Measurements from ENCODE around the gene NTMT1.

NTMT1 gene

DNA sequence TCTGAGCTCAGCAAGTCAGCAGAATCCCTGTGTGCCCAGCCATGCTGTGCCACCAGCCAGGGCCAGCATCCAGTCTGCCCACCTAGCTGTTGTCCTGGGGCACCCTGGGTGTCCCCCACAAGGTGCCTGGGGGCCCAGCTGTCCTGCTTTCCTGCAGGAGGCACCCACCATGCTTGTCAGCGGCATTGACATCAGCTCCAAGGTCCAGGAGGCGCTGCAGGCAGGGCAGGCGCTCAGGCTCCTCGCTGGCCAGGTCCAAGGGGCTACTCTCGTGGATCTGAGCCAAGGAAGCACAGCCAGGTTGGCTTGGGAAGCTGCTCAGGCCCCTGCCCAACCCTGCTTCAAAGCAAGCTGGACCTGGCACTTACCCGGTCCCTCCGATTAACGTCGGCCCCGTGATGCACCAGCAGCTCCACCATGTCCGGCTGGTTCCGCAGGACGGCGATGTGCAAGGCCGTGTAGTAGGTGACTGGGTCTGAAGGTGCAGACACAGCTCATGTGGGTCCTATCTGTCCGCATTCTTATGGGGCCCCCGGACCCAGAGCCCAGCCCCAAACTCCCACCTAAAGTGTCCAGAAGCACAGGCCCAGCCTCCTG lies 13.2 kb downstream of the NTMT1 start:
- H3K4me3 ChIP-seq (ENCODE audit: low read depth, low read length), result no peak overlapping the region
- TF ChIP-seq, protein P1, sequence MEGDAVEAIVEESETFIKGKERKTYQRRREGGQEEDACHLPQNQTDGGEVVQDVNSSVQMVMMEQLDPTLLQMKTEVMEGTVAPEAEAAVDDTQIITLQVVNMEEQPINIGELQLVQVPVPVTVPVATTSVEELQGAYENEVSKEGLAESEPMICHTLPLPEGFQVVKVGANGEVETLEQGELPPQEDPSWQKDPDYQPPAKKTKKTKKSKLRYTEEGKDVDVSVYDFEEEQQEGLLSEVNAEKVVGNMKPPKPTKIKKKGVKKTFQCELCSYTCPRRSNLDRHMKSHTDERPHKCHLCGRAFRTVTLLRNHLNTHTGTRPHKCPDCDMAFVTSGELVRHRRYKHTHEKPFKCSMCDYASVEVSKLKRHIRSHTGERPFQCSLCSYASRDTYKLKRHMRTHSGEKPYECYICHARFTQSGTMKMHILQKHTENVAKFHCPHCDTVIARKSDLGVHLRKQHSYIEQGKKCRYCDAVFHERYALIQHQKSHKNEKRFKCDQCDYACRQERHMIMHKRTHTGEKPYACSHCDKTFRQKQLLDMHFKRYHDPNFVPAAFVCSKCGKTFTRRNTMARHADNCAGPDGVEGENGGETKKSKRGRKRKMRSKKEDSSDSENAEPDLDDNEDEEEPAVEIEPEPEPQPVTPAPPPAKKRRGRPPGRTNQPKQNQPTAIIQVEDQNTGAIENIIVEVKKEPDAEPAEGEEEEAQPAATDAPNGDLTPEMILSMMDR (IDR thresholded peaks at IDR 0.05; ENCODE audit: borderline replicate concordance, insufficient read depth, low read depth, low read length), result no peak

DNA sequence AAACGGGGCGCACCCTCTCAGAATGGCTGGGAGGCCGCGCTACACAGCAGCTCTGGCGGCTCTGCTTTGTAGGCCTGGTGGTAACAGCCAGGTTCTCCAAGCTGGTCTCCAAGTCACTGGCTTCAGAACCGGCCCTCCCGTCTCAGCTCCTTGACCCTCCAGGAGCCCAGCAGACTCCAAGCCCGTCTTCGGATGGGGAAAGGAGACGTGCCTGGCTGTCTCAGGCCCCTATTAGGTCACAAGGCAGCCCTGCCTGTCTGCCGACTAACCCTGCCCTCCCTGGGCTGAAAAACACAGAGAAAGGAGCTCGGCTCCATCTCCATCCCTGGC lies 13.8 kb downstream of the NTMT1 start:
- H3K4me3 ChIP-seq (ENCODE audit: low read depth, low read length), result no peak overlapping the region
- TF ChIP-seq, protein P1 (IDR thresholded peaks at IDR 0.05; ENCODE audit: borderline replicate concordance, insufficient read depth, low read depth, low read length), result no peak

DNA sequence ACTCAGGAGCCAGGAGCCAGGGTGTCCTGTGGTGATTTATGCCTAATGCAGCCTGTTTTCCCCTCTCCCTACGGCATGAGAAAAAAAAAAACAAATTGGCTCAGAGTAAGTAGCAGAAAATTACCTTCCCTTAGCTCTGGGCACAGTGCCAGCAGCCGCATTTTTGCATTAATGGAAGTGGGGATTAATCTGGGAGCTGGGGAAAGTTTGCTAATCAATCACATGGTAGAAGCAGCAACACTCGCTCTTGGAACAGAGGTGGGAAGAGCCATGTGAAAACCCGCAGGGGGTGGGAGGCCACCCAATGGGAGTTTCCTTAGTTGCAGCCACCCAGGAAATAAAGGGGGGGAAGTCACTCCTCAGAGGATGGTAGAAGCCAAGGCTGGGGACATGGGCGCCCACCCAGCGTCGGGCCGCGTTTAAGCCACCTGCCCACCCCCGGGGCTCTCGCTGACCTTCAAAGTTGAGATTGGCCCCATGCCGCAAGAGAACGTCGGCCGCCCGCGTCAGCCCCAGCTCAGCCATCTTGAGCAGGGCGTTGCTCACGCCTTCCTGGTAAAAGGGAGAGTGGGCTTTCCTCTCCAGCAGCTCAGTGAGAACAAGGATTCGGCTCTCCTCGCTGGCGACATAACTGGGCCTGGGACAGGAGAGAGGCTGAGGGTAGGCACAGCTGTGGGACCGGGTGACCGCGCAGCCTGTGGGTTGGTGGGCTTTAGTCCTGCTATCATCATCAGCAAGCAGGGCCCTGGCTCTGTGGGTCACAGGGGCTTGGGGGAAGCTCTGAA lies 14.3 kb downstream of the NTMT1 start:
- no peak overlapping the region for H3K4me3 ChIP-seq (ENCODE audit: low read depth, low read length)
- TF ChIP-seq, protein P1 (IDR thresholded peaks at IDR 0.05; ENCODE audit: borderline replicate concordance, insufficient read depth, low read depth, low read length), result no peak

DNA sequence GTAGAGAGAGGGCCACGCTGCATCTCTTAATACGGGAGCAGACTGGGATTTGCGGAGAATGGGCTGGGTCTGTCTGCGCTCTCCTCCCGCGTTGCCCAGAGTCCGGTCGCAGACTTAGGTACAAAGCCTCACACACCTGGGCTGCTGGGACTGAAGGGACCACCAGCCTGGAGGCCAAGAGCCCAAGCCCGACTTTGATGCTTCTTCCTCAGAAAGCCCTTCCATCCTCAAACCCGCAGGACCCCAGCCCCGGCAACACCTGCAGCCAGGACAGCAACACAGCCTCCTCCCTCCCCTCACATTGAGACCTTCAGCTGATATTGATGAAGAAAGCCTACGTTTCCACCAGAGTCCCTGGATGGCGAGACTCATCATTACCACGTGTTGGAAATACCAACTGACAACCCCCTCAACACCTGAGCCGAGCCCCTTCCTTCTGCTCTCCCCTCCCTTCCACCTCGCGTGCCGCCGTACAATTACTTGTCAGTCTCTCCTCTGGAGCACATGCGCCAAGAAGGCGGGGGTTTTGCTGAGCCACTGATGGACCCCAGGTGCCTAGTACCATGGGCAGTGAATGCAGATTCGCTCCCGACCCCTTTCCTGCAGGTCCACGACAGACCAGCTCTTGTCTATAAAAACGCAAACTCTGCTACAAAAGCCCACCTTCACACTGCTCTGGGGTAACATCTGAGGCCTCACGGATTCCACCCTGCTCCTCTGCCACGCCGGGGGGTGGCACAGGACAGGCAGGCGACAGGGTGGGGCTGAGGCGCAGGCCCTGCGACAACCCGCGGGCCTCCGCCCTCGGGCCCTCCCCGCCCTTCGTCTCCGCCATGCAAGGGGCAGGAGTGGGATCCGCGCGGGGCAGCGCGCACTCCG lies 15.1 kb downstream of the NTMT1 start:
- H3K4me3 ChIP-seq (ENCODE audit: low read depth, low read length), result peak overlapping the region; percentile 90
- TF ChIP-seq, protein P1 (IDR thresholded peaks at IDR 0.05; ENCODE audit: borderline replicate concordance, insufficient read depth, low read depth, low read length), result no peak

DNA sequence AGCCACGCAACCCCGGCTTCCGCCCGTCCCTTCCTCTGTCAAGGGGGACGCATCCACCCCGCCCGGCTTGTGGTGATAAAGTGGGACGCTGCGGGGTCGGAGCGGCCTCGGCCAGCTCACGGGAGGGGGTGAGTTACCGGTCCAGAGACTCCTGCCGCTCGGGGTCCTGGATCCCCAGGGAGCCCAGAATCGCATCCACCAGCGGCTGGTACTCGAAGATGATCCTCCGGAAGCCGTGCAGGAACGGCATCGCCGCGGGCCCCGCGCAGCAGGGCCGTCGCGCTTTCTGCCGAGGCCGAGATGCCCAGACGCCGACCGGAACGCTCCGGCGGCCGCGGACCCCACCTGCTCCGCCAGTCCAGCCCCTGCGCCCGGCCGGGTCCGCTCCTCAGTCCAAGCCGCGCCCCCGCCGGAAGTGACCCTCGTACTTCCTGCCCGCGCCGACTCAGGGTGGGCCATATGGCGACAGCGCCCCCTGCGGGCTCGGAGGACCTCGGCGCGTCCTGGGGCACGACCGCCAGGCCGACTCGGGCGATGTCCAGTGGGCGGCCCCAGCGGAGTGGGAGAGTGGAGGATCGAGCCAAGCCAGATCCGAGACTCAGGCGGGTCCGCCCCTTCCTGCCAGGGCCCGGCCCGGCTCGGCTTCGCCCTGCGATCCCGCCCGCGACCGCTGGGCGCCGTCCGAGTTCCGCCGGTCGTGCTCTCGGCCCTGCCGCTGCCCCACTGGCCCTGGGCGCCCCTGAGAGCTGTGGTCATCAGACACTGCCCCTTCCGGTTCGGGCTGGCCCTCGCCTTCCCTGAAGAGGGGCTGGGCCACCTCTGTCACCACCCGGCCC lies 16.0 kb downstream of the NTMT1 start, which contains the start of gene ASB6:
Gene ASB6, minus strand, starts transcription at position 402 of the 836 bp plus-strand sequence. Its CDS starts 152 bp downstream, at position 250.
- H3K4me3 ChIP-seq (ENCODE audit: low read depth, low read length), result peak within 1 kb of the TSS; percentile 90
- TF ChIP-seq, protein P1 (IDR thresholded peaks at IDR 0.05; ENCODE audit: borderline replicate concordance, insufficient read depth, low read depth, low read length), result peak; percentile 88

DNA sequence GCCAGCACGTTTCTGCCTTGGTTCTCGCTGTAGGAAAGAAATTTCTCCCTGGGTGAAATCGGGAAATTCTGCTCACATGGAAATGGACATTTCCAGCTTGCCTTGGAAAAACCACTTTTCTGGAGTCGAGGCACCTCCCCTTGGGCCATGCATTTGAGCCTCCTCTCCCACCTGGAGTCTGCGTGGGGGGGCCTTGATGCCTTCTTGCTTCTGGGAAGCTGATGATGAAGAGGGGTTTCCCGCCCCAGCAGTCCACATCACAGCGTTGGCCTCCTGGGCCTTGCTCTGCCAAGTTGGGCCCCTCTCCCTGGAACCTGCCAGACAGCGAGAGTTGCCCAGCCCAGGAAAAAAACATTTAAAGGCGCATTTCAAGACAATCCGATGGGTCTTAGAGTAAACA lies 17.7 kb downstream of the NTMT1 start:
- no peak overlapping the region for H3K4me3 ChIP-seq (ENCODE audit: low read depth, low read length)

More for the DNA sequence above, 17.7 kb downstream of the NTMT1 start:
- TF ChIP-seq, protein P1 (IDR thresholded peaks at IDR 0.05; ENCODE audit: borderline replicate concordance, insufficient read depth, low read depth, low read length), result no peak
